NCI-H345 (cell line): ENCODE results near the gene TSPEAR.
"Not testable (repeated sequence)": the region's sequence is repeated elsewhere in the genome, so short reads cannot be mapped to it uniquely, and the experiment has no call there.

Experiments
- DNase-seq: peaks from one replicate; lab custom pipeline; 2025; lab: John Stamatoyannopoulos, UW

The TSPEAR gene

GRCh38 chr21:44568667-44569556 lies 142.5 kb downstream of the TSPEAR start:
- DNase-seq: no peak

- DNase-seq: no peak
These were observed 143.1 kb downstream of the TSPEAR start for GRCh38 chr21:44568261-44568660.

GRCh38 chr21:44567481-44568171 lies 143.7 kb downstream of the TSPEAR start:
- DNase-seq: no peak

GRCh38 chr21:44566403-44566802 lies 145.0 kb downstream of the TSPEAR start:
- DNase-seq: no peak

- no peak for DNase-seq
These were observed 146.3 kb downstream of the TSPEAR start for GRCh38 chr21:44564886-44565598.

GRCh38 chr21:44564099-44564498 lies 147.3 kb downstream of the TSPEAR start:
- no peak for DNase-seq

GRCh38 chr21:44558695-44559094 lies 152.7 kb downstream of the TSPEAR start, which contains the start of gene KRTAP10-3:
KRTAP10-3 (minus strand) TSS chr21:44558795; CDS start chr21:44558715, 80 bp downstream.
- no peak for DNase-seq

- DNase-seq: not testable (repeated sequence)
These were observed 153.1 kb downstream of the TSPEAR start for GRCh38 chr21:44558329-44558675.

- DNase-seq: no peak
These were observed 153.7 kb downstream of the TSPEAR start for GRCh38 chr21:44557491-44558328.

- peak; percentile 88 for DNase-seq
These were observed 154.5 kb downstream of the TSPEAR start for GRCh38 chr21:44556879-44557278.

- no peak for DNase-seq
These were observed 156.0 kb downstream of the TSPEAR start for GRCh38 chr21:44555200-44555875.

GRCh38 chr21:44552681-44553080 lies 158.7 kb downstream of the TSPEAR start:
- DNase-seq: no peak

GRCh38 chr21:44552136-44552535 lies 159.2 kb downstream of the TSPEAR start:
- no peak for DNase-seq

- peak; percentile 77 for DNase-seq
These were observed 159.9 kb downstream of the TSPEAR start, which contains the start of gene KRTAP10-2 for GRCh38 chr21:44551340-44551961. KRTAP10-2 (minus strand) TSS chr21:44551505; CDS start chr21:44551458, 47 bp downstream.

GRCh38 chr21:44550807-44551206 lies 160.6 kb downstream of the TSPEAR start:
- no peak for DNase-seq

GRCh38 chr21:44550285-44550684 lies 161.1 kb downstream of the TSPEAR start:
- DNase-seq: not testable (repeated sequence)

- DNase-seq: no peak
These were observed 161.7 kb downstream of the TSPEAR start for GRCh38 chr21:44549525-44550211.

GRCh38 chr21:44548922-44549321 lies 162.4 kb downstream of the TSPEAR start:
- DNase-seq: no peak

GRCh38 chr21:44548381-44548780 lies 163.0 kb downstream of the TSPEAR start:
- no peak for DNase-seq
